H1 (cell line): ENCODE data around the gene RAB3D. TPM values are rescaled to one million over a fixed set of nuclear protein-coding genes. Genes with fewer than 3 reads are reported as not detected.

Experiments used
- CBX8 ChIP-seq: fragments of 300-800, 300-1000 bp; sonication (generic); IDR thresholded peaks from 2 replicates; pipeline ENCODE4 v1.7.1; 2016; ENCODE audit warnings: low read depth, low read length, borderline replicate concordance
- EGR1 ChIP-seq: IDR thresholded peaks from 2 replicates; pipeline ENCODE4 v1.6.1; 2011; ENCODE audit warnings: low read depth, low read length, borderline replicate concordance
- EZH2 ChIP-seq: fragments of 200-600 bp; sonication (generic); IDR thresholded peaks from 2 replicates; pipeline ENCODE4 v1.7.1; 2012; ENCODE audit warnings: low read depth, mild to moderate bottlenecking, moderate library complexity, low read length, inconsistent platforms; ENCODE audit not compliant: severe bottlenecking
- JUN ChIP-seq: IDR thresholded peaks from 2 replicates; pipeline ENCODE4 v1.6.1; 2011; ENCODE audit warnings: low read depth, mild to moderate bottlenecking, improper control_type of control experiment, low read length
- NRF1 ChIP-seq: IDR thresholded peaks from 2 replicates; pipeline ENCODE4 v1.6.1; 2011; ENCODE audit warnings: mild to moderate bottlenecking, low read depth, low read length, improper control_type of control experiment
- RNF2 ChIP-seq: fragments of 200-900, 300-1000 bp; sonication (generic); IDR thresholded peaks from 2 replicates; pipeline ENCODE4 v1.7.1; 2016; ENCODE audit warnings: borderline replicate concordance, low read depth, mild to moderate bottlenecking, antibody characterized with exemption, low read length; ENCODE audit not compliant: poor library complexity, severe bottlenecking; ENCODE audit errors: missing control alignments
- SIX5 ChIP-seq: IDR thresholded peaks from 2 replicates; pipeline ENCODE4 v1.6.1; 2011; ENCODE audit warnings: mild to moderate bottlenecking, low read depth, low read length
- TAF7 ChIP-seq: optimal IDR thresholded peaks from 2 replicates; pipeline ENCODE3; 2011; ENCODE audit warnings: low read depth, mild to moderate bottlenecking, inconsistent platforms, low read length, moderate library complexity, borderline replicate concordance
- TCF12 ChIP-seq: IDR thresholded peaks from 2 replicates; pipeline ENCODE4 v1.6.1; 2011; ENCODE audit warnings: low read depth, mild to moderate bottlenecking, low read length
- polyA plus RNA-seq, 7 experiments: library from polyadenylated mRNA; depleted of rRNA in 3 of 7; stranded (reverse) in 5 of 7; unstranded in 2 of 7; fragments of >200 nt in 5 of 7; fragments of 200-250 nt in 2 of 7; gene quantifications; 1 replicate in 5 of 7; 2 replicates in 1 of 7; 4 replicates in 1 of 7; pipeline versions ENCODE4 v1.2.1 to v1.2.3, GENCODE V29; 2011 to 2013; ENCODE audit warnings: missing spikeins in 2 of 7, mixed read lengths in 2 of 7
- total RNA-seq: library from RNA; stranded (reverse); fragmentation: NEBNext Ultra II Directional; extraction: Animal tissue kit (Norgen Biotek cat#: 25700); gene quantifications from 2 replicates; pipeline ENCODE4 v1.2.1, GENCODE V29; 2021
- TF ChIP-seq, protein P1 (sequence below): IDR thresholded peaks from 2 replicates; pipeline ENCODE4 v1.6.1; 2011; ENCODE audit warnings: low read depth, mild to moderate bottlenecking, low read length; ENCODE audit not compliant: insufficient read depth

RAB3D gene
- total and polyA plus RNA-seq, 2 of the 8 experiments (the other 6 are each of a cell fraction or from before 2014, with no cell fraction given): 17.8 to 23.8 TPM

DNA sequence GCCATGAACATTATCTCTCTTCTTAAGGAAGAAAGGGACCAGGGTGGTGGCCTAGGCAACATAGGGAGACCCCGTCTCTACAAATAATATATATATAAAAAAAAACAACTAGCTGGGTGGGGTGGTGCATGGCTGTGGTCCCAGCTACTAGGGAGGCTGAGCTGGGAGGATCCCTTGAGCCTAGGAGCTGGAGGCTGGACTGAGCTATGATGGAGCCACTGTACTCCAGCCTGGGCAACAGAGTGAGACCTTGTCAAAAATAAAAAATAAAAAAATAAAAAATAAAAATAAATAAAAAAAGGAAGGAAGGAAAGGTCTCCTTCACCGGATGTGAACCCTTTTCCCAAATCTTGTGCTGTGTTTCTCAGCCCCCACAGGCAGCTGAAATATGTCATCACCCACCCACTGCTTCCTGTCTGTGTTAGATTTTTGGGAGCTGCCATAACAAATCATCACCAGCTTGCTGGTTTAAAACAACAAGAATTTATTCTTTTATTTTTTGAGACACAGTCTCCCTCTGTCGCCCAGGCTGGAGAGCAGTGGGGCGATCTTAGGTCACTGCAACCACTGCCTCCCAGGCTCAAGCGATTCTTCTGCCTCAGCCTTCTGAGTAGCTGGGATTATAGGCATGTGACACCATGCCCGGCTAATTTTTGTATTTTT, 53.0 kb downstream of the RAB3D start (continued):
- TF ChIP-seq, protein P1, sequence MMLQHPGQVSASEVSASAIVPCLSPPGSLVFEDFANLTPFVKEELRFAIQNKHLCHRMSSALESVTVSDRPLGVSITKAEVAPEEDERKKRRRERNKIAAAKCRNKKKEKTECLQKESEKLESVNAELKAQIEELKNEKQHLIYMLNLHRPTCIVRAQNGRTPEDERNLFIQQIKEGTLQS: no peak
- TF ChIP-seq EGR1: no peak
- TF ChIP-seq RNF2: no peak
- TF ChIP-seq CBX8: no peak
- TF ChIP-seq SIX5: no peak
- no peak for TF ChIP-seq EZH2
- TF ChIP-seq TAF7: no peak
- TF ChIP-seq TCF12: no peak
- TF ChIP-seq NRF1: no peak
- no peak for TF ChIP-seq JUN
